ENCODE measurements around the gene ATIC.
A peak's percentile ranks its signal among the peaks of the same experiment; 100 is the strongest.

Gene ATIC

DNA sequence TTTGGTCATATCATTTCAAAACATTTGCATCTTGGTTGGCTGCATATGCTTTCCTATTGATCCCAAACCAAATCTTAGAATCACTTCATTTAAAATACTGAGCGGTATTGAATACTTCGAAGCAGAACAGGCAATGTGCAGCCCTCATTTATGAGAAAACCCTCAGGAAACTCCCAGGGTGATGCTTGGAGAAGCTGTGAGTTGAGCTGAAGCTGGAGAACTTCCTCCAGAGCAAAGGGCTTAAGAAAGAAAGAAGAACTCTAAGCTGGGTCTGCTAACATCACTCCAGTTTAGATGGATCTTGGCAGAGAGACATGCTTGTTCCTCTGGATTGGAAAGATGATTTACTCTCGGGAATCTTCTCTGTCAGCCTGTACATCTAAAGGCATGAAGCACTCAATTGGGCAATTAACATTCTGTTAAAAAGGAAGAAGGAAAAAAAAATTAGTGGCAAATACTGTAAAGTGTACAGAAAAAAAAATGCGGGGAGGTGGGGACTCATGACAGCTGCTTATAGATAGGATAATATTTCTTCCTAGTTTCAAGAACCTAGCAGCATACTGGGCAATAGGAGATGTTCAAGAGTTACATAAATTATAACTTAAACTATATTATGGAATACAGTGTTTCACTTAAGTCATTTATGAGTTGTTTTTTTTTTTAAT lies 49.5 kb downstream of the ATIC start:
- DNase-seq (ENCODE audit: low spot score), result no peak

DNA sequence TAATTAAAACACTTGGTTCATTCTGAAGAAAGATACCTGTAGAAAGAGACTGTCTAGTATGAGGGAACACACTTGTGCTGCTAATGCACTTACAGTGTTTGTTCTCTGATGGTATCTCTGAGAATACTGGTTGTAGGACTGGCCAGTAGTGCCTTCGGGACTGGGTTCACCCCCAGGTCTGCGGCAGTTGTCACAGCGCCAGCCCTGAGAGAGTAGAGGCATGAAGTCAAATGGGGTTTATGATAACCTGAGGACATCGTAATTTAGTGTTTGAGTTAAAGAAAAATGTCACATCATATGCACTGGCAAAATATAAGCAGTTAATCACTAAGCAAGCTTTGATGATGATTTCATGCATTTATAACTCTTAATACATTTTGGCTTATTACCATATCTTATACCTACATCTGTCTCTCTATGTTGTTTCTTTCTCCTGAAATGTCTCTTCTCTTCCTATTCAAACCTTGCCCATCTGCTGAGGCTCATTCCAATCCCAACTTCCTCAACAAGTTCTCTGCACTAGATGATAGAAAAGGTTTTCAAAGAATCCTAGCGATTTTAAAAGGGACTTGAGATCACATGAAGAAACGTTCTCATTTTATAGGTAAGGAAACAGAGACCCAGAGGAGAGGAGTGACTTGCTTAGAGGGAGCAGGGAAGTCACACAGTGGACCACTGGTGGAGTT lies 50.2 kb downstream of the ATIC start:
- DNase-seq (ENCODE audit: low spot score), result no peak

DNA sequence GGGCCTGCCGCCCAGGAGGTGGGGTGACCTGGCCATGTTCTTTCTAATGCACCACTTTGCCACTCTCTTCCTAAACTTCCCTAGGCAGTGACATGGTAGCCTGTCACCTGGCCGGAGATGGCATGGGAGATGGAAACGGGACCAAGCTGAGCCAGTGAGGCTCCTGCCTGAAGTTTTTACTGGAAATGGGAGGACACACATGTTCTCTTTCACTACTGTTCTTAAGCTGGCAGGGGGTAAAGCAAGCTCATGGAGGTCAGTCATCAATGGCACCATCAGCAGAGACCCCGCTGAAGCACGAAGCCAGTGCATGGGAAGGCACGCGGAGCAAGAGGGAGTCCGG lies 50.7 kb downstream of the ATIC start:
- no peak for DNase-seq (ENCODE audit: low spot score)

DNA sequence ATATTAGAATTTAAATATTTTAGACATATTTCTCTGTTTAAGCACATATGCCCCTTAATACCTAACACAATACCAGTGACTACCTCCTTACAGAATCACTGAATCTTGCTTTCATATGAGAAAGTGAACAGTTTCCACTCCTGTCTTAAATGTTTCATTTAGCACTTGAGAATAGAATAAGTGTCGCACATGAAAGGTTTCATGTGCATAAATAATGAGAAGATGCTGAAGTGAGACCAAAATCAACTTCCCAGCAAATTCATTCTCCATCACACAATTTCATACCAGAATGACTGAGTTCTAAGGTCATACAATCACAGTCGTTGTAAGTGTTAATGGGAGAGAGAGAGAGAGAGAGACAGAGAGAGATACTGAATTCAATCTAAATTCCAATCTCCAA lies 51.2 kb downstream of the ATIC start:
- DNase-seq (ENCODE audit: low spot score), result no peak

DNA sequence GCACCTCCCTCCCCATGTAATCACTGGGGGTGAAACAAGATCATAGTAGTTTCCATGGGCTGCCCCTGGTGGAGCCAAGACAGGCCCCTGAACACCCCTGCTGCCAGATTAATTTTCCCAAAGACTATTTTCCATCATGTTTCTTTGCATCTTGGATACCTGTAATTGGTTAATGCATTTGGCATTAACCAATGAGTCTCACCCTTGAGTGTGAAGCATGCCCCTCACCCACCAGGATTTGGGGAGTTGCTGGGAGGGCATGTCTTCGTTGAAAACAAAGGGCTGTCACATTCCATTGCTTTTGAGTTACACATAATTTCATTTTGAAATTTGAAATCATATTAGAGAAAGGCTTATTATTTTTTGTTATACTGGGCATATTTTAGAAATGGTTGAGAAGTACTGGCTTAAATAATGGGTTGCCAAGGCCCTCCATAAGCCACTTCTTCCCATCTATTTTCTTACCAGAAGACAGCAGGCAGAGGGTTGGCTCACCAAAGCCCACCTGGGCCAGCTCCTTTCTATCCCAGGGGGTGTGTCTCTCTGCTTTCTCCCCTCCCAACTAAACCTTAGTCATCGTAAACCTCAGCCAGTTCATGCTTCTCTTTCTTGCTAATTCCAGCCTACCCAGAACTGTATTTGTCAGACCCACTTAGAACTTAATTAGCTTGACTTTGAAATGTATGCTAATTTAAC lies 51.8 kb downstream of the ATIC start:
- DNase-seq (ENCODE audit: low spot score), result no peak

DNA sequence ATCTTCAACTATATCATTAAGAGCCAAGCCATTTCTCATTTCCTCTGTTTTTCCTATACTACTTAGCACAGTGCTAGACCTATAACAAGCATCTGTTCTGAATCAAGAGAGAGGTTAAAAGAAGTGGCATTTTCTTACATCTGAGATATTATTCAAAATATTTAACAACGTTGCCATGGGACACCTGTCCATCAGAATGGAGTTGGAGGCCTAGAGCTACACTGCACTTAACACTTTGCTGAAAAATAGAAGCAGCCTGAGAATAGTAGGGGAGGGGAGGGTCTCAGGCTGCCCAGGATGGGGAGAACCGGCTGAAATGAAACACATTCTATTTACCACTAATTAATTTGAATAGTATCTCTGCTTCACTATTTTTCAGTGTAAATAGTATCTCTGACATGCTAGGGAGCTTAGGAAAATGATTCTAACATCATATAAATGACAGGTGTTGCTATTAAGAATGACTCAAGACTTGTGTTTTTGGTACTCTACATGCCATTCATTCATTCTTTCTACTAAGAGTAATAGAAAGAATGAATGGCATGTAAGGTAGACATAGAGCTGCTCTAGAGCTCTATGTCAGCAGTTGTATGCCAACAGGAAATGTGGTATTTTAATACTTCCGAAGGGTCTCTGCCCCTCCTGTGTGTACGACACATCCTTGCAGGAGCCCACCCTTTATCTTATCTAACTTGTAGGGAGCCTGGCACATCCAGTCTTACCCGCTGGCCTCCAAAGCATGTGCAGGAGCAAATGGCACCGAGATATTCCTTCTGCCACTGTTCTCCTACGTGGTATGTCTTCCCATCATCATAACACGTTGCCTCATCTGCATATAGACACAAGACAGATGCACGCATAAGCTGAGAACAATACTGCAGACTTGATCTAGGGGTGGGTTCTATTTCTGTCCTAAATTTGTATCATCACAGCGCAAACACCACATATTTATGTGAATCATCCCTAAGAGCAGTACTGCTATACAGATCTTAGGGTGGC lies 52.6 kb downstream of the ATIC start:
- DNase-seq (ENCODE audit: low spot score), result peak; percentile 15

DNA sequence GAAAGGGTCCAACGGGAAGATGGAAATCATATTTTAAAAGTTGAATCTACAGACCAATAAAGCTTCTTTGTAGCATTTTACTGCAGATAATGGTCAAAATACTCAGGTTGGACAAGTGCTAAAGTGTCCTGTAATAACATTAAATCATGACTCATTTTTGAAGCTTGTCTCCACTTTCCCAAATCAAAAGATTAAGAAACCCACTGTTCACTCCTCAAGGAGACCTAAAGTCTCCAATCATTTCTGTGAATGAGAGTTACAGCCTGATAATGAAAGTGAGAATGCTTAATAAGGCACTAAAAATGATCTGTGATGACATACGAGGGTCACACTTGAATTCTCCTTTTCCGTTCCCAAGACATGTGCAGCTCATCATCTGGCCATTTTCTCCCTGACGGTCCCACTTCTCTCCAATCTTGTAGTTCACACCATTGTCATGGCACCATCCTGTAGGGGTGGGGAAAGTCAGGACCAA lies 53.4 kb downstream of the ATIC start:
- DNase-seq (ENCODE audit: low spot score), result no peak

DNA sequence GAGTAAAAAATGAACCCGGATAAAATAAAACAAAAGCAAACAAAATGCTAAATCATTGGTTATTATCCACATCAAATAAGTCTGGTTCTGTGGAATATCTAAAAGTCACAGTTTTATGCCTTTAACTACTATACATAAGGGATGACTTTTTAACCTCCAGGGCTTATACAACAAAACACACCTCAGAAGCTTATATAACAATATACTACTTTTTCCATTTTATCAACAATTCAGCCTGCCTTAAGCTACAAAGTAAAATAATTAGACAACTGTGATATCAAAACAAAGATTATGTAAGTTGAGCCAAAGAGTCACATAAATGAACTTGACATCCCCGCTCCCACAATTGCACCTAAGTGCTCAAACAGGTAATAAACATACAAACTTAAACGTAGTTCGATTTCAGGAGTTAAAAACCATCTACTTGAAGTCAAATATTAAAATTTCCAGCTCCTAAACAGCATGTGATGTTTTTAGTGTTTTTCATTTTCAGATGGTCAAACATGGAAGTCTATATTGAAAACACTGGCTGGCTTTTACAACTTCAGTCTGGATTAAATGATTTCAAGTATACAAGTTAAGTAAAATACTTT lies 54.7 kb downstream of the ATIC start:
- DNase-seq (ENCODE audit: low spot score), result no peak

DNA sequence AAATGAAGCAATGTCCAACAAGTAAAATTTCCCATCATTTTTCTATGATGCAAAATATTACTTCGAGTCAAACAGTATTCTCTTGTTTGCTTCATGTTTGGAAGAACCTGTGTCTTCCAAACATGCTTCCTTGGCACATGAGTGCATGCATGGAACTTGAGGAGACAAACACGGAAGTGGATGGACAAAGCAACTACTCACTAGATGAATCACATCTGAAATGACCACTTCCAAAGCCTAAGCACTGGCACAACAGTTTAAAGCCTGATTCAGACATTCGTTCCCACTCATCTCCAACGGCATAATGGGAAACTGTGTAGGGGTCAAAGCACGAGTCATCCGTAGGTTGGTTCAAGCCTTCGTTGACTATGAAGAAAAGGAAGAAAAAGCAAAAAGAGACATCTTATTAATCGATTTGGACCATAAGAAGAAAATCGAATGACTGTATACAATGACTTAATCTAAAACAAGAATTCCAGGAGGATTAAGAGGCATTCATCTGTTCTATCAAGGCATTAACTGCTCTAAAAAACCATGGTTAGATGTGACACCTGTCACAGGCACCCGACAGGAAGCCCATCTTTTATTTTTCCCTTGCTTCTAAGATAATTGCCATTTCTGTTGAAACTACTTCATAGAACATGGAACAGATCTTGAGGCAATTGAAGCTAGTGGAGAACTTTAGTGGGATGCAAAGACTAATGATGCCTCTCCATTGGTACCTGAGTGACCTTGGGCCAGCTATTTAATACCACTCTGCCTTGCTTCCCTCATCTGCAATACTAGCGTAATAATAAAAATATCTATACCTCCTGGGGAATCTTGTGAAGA lies 56.0 kb downstream of the ATIC start:
- DNase-seq (ENCODE audit: low spot score), result no peak

DNA sequence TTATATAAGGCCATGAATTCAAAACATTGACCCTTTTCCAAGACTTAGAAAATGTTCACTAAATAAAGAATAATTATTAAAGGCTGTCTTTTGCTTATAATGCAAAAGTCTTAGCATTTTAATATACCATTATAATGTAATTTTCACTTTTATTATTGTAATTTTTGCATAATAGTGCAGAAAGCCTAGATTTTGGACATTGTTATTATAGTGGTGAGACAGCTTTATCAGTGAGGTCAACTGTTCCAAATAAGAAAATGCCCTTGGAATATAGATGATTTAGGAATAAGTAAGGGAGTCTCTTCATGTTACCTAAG lies 56.6 kb downstream of the ATIC start:
- no peak for DNase-seq (ENCODE audit: low spot score)

DNA sequence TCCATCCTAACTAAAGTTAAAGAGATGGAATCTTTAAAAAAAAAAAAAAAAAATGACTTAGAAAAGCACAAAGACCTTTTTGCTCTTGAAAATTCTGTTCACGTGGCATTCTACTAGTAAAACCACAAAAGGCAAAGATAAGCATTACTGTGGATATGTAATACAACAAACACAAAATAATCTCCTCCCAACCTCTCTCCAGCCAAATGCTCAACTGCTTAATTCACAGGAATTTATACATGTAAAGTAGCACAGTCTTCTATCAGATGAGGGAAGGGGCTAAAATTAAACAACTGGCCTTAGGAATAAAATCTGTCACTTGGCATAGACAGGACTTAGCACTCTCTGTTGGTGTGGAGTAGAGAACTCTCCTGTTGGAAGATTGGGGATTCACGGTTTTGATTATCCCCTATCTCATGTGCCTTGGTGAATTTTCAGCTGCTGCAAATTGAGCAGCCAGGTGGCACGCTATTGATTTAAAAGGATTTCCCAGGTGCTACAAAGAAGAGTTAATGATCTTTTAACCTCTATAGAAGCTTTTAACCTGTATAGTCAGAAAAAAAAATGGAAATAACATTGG lies 57.4 kb downstream of the ATIC start:
- no peak for DNase-seq (ENCODE audit: low spot score)

DNA sequence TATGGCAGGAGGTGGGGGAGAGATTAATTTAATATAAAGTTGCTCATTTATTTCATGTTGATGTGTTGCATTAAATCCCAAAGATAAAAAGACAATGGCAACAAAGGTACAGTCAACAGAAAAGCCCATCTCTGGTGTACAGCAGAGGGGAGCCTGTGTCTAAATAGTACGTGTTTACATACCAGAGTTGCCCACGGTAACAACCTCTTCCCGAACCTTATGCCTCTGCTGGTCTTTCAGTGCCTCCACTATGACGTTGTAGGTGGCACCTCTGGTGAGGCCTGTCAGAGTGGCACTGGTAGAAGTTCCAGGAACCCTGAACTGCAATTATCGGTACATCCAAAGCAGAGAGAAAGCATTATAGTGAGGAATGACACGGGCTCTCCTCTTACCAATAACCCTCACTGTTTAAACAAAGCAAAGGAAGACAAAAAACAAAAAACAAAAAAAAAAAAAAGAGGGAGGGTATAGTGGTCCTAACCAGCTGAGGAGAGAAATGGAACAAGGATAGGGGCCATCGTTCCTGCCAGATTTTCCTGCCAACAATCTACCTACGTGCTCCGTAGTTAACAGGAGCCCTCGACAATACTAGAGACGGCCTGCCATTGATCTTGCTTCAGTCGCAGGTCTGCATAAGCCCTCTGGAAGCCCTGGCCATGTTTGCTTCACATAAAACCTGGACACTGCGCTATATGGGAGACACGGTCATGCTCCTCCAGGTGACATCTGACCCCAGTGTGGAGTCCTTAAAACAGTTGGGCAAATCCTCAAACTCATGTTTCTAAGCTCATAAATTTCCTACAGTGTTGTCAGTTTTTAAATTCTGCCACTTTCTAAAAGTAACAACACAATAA lies 58.5 kb downstream of the ATIC start:
- DNase-seq (ENCODE audit: low spot score), result peak; percentile 22

DNA sequence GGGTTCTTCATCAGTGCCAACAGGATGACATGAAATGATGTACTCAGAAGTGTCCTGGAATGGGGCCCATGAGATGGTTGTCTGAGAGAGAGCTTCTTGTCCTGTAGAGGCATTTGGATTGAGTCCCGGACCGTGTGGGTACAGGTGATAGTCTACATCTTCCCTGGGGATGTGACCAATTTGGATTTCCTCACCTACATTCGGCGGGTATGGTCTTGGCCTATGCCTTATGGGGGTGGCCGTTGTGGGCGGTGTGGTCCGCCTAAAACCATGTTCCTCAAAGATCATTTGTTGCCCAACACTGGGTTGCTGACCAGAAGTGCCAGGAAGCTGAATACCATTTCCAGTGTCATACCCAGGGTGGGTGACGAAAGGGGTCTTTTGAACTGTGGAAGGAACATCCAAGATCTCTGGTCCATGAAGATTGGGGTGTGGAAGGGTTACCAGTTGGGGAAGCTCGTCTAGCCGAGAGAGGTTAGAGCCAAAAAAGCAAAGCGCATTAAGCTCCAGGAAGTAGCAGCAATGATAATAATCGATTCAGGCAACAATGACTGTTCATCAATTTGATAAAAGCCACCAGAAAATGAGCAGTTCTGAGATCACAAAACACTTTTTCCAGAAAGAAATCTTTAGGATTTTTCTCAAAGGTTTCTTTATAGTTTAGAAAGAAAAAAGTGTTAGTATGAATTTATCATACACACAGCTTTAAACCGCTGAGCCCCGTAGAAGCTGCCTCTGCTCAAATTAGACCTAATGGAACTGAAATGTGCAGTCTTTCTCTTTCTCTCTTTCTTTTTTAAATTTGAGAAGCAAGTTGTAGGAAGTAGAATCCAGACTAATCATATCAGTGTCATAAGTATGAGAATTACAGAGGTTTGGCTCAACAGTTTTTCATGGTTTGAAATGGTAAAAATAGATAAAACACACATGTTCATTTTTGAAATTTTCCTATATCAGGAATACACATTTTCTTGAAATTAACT lies 60.3 kb downstream of the ATIC start:
- no peak for DNase-seq (ENCODE audit: low spot score)

DNA sequence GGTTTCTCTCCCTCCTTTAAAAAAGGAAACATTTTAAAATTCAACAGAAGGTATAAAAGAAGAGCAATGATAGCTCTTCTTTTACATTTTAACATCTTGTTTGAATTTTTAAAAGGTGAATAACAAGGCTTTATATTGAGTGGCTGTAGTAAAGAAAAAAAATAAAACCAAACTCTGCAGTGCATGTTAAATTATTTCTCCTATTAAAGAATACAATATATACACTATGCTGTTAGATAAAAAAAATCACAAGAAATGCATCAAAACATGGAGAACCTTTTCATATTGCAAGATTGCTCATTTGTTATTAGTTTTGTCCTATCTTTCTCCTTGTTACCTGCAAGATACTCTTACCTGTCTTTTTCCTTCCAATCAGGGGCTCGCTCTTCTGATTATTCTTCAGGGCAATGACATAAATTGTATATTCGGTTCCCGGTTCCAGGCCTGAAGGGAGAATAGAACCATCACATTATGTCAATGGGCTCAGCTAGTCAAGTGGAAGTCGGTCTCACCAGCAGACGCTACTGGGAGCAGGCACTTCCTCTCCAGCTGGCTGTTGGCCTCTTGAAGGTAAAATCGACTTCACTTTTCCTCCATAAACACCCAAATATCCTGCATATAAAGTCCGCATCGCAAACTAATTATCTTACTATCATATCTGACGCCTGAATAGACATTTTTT lies 61.2 kb downstream of the ATIC start:
- no peak for DNase-seq (ENCODE audit: low spot score)

DNA sequence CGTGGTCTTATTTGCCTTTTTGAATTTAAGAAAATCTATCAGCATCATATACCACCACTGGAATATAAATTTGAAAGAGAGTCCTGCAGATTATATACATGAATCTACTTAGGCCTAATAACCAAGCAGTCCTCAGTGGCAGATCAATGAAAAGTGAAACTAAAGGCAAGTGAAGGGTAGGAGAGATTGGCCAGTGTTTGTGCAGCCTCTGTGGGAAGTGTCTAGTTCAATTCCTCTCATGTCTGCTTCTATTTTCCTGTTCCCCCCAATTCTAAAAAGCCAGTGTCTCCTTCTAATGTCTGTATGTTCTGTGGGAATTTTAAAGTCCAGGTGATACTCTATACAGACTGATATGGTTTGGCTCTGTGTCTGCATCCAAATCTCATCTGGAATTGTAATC lies 62.1 kb downstream of the ATIC start:
- DNase-seq (ENCODE audit: low spot score), result no peak

DNA sequence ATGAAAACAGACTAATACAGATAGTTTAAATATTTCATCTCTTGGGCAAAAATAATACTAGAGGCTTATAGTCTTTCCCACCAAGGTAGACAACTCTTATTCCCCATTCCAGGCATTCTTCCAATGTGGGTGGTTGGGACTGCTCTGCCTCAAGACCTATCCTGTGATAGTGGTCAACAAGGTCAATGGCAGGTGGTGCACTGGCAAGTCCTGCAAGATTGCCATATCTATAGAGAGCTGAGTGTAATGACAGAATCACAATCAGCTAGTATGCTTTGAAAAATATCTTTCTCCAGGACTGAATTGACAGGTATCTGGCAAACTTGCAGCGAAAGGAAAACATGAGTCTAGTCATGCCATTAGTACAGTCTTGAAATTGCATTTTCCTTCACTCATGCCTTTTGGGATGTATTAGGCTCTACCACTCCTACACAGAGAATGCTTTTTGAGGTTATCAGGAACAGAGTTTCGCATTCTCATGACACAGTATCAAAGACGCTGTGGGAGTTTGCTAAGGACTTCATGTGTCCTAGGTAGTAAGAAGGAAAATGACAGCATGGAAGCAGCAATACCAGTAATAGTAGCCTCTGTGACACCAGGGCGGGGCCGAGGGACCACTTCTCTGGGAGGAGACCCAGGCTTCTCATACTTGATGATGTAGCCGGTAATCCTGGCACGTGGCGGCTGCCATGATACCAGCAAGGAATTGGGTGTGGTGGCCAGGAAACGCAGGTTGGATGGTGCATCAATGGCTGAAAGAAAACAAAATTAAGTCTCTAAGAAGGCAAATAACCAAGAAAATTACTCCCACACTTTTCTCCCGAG lies 63.0 kb downstream of the ATIC start:
- DNase-seq (ENCODE audit: low spot score), result no peak

DNA sequence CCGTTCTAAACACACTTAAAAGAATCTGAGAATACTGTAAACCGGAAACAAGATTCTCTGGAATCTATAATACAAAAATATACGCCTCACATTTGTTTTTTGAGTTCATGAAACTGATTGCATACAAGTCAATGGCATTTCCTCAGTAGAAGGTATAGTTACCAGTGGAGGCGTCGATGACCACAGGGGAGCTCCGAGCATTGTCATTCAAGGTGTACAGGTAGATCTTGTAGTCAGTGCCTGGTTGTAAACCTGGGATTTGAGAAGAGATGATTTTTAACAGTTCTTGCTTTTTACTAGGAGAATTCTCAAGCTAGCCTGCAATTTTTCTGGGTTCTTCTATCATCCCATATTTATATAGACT lies 63.6 kb downstream of the ATIC start:
- DNase-seq (ENCODE audit: low spot score), result no peak

Measured in NAMALWA (cell line).